Kidney (tissue), 14 donors: Measurements from ENCODE around the gene ACSL4. TPM values are rescaled to one million over a fixed set of nuclear protein-coding genes. Genes with fewer than 3 reads are reported as not detected.
A peak's percentile ranks its signal among the peaks of the same experiment; 100 is the strongest.
"Not testable (repeated sequence)": the region's sequence is repeated elsewhere in the genome, so short reads cannot be mapped to it uniquely, and the experiment has no call there.

Source experiments
- DNase-seq, 5 donors: peaks; one replicate each; pipeline ENCODE4 v3.0.0-alpha.2; 2013 to 2020
- FAIRE-seq: peaks from 2 replicates; lab custom pipeline; 2012; peaks lifted over from hg19 to GRCh38; lab: Jason Lieb, UNC
- H3K27ac ChIP-seq, 2 donors: one replicate each; pipeline ENCODE4 v1.7.0; 2013; ENCODE audit warnings: low read depth in 2 of 2, low read length in 2 of 2, inconsistent platforms in 1 of 2
- H3K27me3 ChIP-seq: one replicate; pipeline ENCODE4 v1.7.1; 2013; ENCODE audit warnings: low read length, inconsistent platforms; ENCODE audit not compliant: control insufficient read depth, insufficient read depth
- H3K36me3 ChIP-seq, 3 donors: one replicate each; pipeline versions ENCODE4 v1.7.0 to v1.7.1; 2013; ENCODE audit warnings: low read length in 3 of 3, control low read depth in 1 of 3, inconsistent platforms in 1 of 3; ENCODE audit not compliant: insufficient read depth in 3 of 3, control insufficient read depth in 2 of 3
- H3K4me1 ChIP-seq, 3 donors: one replicate each; pipeline versions ENCODE4 v1.7.0 to v1.7.1; 2013; ENCODE audit warnings: low read length in 3 of 3, inconsistent platforms in 1 of 3, low read depth in 1 of 3; ENCODE audit not compliant: control insufficient read depth in 2 of 3, insufficient read depth in 2 of 3
- H3K4me3 ChIP-seq, 3 donors: one replicate each; pipeline versions ENCODE4 v1.7.0 to v1.8.1; 2013; ENCODE audit warnings: low read length in 3 of 3, control low read depth in 1 of 3, inconsistent platforms in 1 of 3
- H3K9ac ChIP-seq, 3 donors: one replicate each; pipeline versions ENCODE4 v1.7.0 to v1.7.1; 2013; ENCODE audit warnings: low read length in 3 of 3, control low read depth in 1 of 3, inconsistent platforms in 1 of 3
- H3K9me3 ChIP-seq, 3 donors: one replicate each; pipeline versions ENCODE4 v1.7.0 to v1.7.1; 2013; ENCODE audit warnings: low read length in 3 of 3, control low read depth in 1 of 3, inconsistent platforms in 1 of 3; ENCODE audit not compliant: control insufficient read depth in 2 of 3, insufficient read depth in 1 of 3
- CTCF ChIP-seq: IDR thresholded peaks from 3 replicates; pipeline ENCODE4 v1.5.1; 2012; ENCODE audit warnings: mild to moderate bottlenecking, moderate library complexity, borderline replicate concordance; ENCODE audit not compliant: insufficient read depth; ENCODE audit errors: extremely low read depth
- intact Hi-C: fragments of 100-400 bp; cut with DNase I; formaldehyde crosslinking; loops from one replicate; pipeline ENCODE4 v1.11.1; 2022
- polyA plus RNA-seq: library from polyadenylated mRNA; stranded (reverse); fragments of 350-450 nt; fragmentation: Illumina TruSeq; extraction: RNeasy Lipid Tissue Mini Kit (QIAGEN cat#74804); gene quantifications from one replicate; pipeline ENCODE4 v1.2.3, GENCODE V29; 2014; ENCODE audit warnings: low read depth, low replicate concordance; ENCODE audit not compliant: insufficient read depth
- total RNA-seq: library from RNA; stranded (reverse); fragmentation: NEBNext Ultra II Directional; extraction: Animal tissue kit (Norgen Biotek cat#: 25700); gene quantifications from one replicate; pipeline ENCODE4 v1.2.1, GENCODE V29; 2021
- donor health status: control.
- donor health status: control.
- donor health status: control.
- donor health status: control.
- donor health status: control.
- donor health status: DM: yes; HTN: yes; CAD: no.
- donor health status: Normal renal cell carcinoma (clear cell type).

The ACSL4 gene
- total and polyA plus RNA-seq, 2 donors from 2014 or later, result 34.0 to 205 TPM

- H3K9me3 ChIP-seq, result no peaks in the 10 kb centered on the region
- no peak overlapping the region for H3K27ac ChIP-seq
- no peaks in the 10 kb centered on the region for H3K4me1 ChIP-seq
- DNase-seq (no peak), FAIRE-seq (no peak)
- intact Hi-C loops, result no loop called here
- H3K9ac ChIP-seq, result no peak overlapping the region
- no peak for TF ChIP-seq CTCF
- H3K4me3 ChIP-seq, result no peak overlapping the region
- H3K27me3 ChIP-seq, result no peaks in the 10 kb centered on the region
- peaks cover 0 to 5% (median 0%) of the 10 kb centered on the region in 3 donors for H3K36me3 ChIP-seq
Observed at GRCh38 chrX:109681475-109682081, 51.5 kb downstream of the ACSL4 start.

DNA sequence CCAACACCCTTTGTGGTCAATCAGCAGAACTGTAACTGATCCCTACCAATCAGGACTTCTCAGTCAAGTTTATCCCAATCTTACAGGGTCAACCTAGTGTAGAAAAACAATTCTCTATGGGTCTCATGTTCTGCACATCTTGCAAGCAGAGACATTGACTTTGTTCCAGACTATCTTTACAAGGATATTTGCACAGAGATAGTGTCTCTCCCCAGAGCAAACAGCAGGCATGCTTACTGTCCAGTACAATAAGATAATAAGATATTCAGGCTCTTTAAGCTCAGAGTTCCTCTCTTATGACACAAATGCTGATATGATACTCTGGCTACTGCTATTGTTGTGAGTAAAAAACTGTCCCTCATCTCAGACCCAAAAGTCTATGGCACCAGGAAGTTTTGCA is 53.2 kb downstream of the ACSL4 start:
- DNase-seq (no peak), FAIRE-seq (no peak)
- Histone ChIP-seq H3K4me1 (no peaks in the 10 kb centered on the region), H3K9me3 (no peaks in the 10 kb centered on the region), H3K4me3 (no peak overlapping the region), H3K27me3 (no peaks in the 10 kb centered on the region), H3K36me3 (peaks cover 0 to 5% (median 0%) of the 10 kb centered on the region in 3 donors), H3K27ac (no peak overlapping the region), H3K9ac (no peak overlapping the region)
- no peak for TF ChIP-seq CTCF
- intact Hi-C loops, result no loop called here

- no peak for DNase-seq
- H3K9ac ChIP-seq, result no peak overlapping the region
- no peak for TF ChIP-seq CTCF
- no peak overlapping the region for H3K27ac ChIP-seq
- H3K9me3 ChIP-seq, result no peaks in the 10 kb centered on the region
- H3K4me3 ChIP-seq, result no peak overlapping the region
- no peaks in the 10 kb centered on the region for H3K4me1 ChIP-seq
- FAIRE-seq, result no peak
- intact Hi-C loops, result no loop called here
- peaks cover 2% of the 10 kb centered on the region for H3K27me3 ChIP-seq
- H3K36me3 ChIP-seq, result no peaks in the 10 kb centered on the region
Observed at GRCh38 chrX:109672239-109672638, 60.8 kb downstream of the ACSL4 start.

DNA sequence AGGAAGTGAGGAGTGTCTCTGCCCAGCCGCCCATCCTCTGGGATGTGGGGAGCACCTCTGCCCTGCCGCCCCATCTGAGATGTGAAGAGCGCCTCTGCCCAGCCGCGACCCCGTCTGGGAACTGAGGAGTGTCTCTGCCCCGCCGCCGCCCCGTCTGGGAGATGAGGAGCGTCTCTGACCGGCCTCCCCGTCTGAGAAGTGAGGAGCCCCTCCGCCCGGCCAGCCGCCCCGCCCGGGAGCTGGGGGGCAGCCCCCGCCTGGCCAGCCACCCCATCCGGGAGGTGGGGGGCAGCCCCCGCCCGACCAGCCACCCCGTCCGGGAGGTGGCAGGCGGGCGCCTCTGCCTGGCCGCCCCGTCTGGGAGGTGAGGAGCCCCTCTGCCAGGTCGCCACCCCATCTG is 61.9 kb downstream of the ACSL4 start:
- H3K9ac ChIP-seq, H3K4me3 ChIP-seq, intact Hi-C loops, FAIRE-seq, H3K27ac ChIP-seq, H3K27me3 ChIP-seq, H3K9me3 ChIP-seq, H3K36me3 ChIP-seq, H3K4me1 ChIP-seq: not testable (repeated sequence)
- DNase-seq, result peak in 1 of 5 donors; percentile 53
